SK-N-SH (cell line): Measurements from ENCODE around the gene AFF1. TPM values are rescaled to one million over a fixed set of nuclear protein-coding genes. Genes with fewer than 3 reads are reported as not detected.

Experiments
- CTCF ChIA-PET: fragments of 300-600, 350-600 bp; formaldehyde crosslinking; extraction: SDS; loops from one replicate; lab custom pipeline; 2021; lab: Yijun Ruan, JAX
- POLR2A ChIA-PET: fragments of 350-600 bp; sonication (Branson Sonifier 250); formaldehyde crosslinking; extraction: SDS; loops from one replicate; lab custom pipeline; 2020; ENCODE audit warnings: antibody characterized with exemption, inconsistent platforms; lab: Yijun Ruan, JAX
- DNase-seq: peaks from one replicate; pipeline ENCODE4 v3.0.0; 2012
- H2AFZ ChIP-seq: fragments of 200-600 bp; sonication (generic); 2 replicates; pipeline ENCODE4 v1.8.1; 2016; ENCODE audit warnings: antibody characterized with exemption, mild to moderate bottlenecking, low read depth
- H3F3A ChIP-seq: fragments of 200-600 bp; sonication (generic); replicated peaks from 2 replicates; pipeline ENCODE3; 2016; ENCODE audit warnings: antibody characterized with exemption, mild to moderate bottlenecking; ENCODE audit not compliant: insufficient read depth
- H3K27ac ChIP-seq, 2 experiments: fragments of 200-500 bp in 1 of 2; fragments of 200-600 bp in 1 of 2; sonication (Bioruptor generic) in 1 of 2; sonication (generic), shearing (Covaris generic) in 1 of 2; 2 replicates each; pipeline versions ENCODE4 v1.5.1 to v1.6.1; 2014 to 2016; ENCODE audit warnings: low read depth in 2 of 2, inconsistent platforms in 1 of 2, low read length in 1 of 2, mild to moderate bottlenecking in 1 of 2, mixed read lengths in 1 of 2
- H3K27me3 ChIP-seq: fragments of 200-600 bp; sonication (generic), shearing (Covaris generic); 2 replicates; pipeline ENCODE4 v1.6.1; 2016; ENCODE audit warnings: mixed run types; ENCODE audit not compliant: insufficient read depth
- H3K36me3 ChIP-seq, 2 experiments: fragments of 200-500 bp in 1 of 2; fragments of 200-600 bp in 1 of 2; sonication (Bioruptor generic) in 1 of 2; sonication (generic) in 1 of 2; replicated peaks in 1 of 2; 2 replicates each; pipeline versions ENCODE3 to v1.5.1; 2014 to 2016; ENCODE audit warnings: low read length in 1 of 2, mild to moderate bottlenecking in 1 of 2; ENCODE audit not compliant: insufficient read depth in 2 of 2, control insufficient read depth in 1 of 2
- H3K4me1 ChIP-seq, 2 experiments: fragments of 200-500 bp in 1 of 2; fragments of 200-600 bp in 1 of 2; sonication (Bioruptor generic) in 1 of 2; sonication (generic), shearing (Covaris generic) in 1 of 2; 2 replicates each; pipeline versions ENCODE4 v1.5.1 to v1.6.1; 2014 to 2016; ENCODE audit warnings: low read depth in 1 of 2, low read length in 1 of 2, mixed run types in 1 of 2; ENCODE audit not compliant: insufficient read depth in 2 of 2, control insufficient read depth in 1 of 2
- H3K4me2 ChIP-seq: fragments of 200-600 bp; sonication (generic), shearing (Covaris generic); 2 replicates; pipeline ENCODE4 v1.6.1; 2017; ENCODE audit warnings: mixed run types
- H3K4me3 ChIP-seq, 2 experiments: fragments of 200-500 bp in 1 of 2; fragments of 200-600 bp in 1 of 2; sonication (Bioruptor generic) in 1 of 2; sonication (generic), shearing (Covaris generic) in 1 of 2; 2 replicates each; pipeline versions ENCODE4 v1.5.1 to v1.8.1; 2014 to 2016; ENCODE audit warnings: low read depth in 2 of 2, inconsistent platforms in 1 of 2, low read length in 1 of 2, mild to moderate bottlenecking in 1 of 2, mixed read lengths in 1 of 2, moderate library complexity in 1 of 2
- H3K79me2 ChIP-seq: fragments of 200-600 bp; sonication (generic); 2 replicates; pipeline ENCODE4 v1.8.1; 2017; ENCODE audit warnings: mild to moderate bottlenecking; ENCODE audit not compliant: insufficient read depth
- H3K9ac ChIP-seq: fragments of 200-600 bp; sonication (generic); 2 replicates; pipeline ENCODE4 v1.6.1; 2017; ENCODE audit warnings: mixed run types
- H3K9me2 ChIP-seq: fragments of 200-600 bp; sonication (generic); 2 replicates; pipeline ENCODE4 v1.6.1; 2017; ENCODE audit warnings: mixed run types
- H3K9me3 ChIP-seq: fragments of 200-600 bp; sonication (generic); 2 replicates; pipeline ENCODE4 v1.6.1; 2017; ENCODE audit warnings: mixed run types, mild to moderate bottlenecking, moderate library complexity
- H4K20me1 ChIP-seq: fragments of 200-600 bp; sonication (generic); 2 replicates; pipeline ENCODE4 v1.6.1; 2017; ENCODE audit warnings: mild to moderate bottlenecking, mixed run types; ENCODE audit not compliant: insufficient read depth
- CTCF ChIP-seq: fragments of 200-600 bp; sonication (generic); IDR thresholded peaks from 2 replicates; pipeline ENCODE4 v1.6.1; 2017; ENCODE audit warnings: antibody characterized with exemption, mild to moderate bottlenecking, moderate library complexity
- FOSL2 ChIP-seq: IDR thresholded peaks from 2 replicates; pipeline ENCODE4 v1.4.0; 2012; ENCODE audit warnings: low read depth, mild to moderate bottlenecking, moderate library complexity, borderline replicate concordance
- FOXJ3 ChIP-seq: sonication (generic); formaldehyde crosslinking; IDR thresholded peaks from 2 replicates; pipeline ENCODE4 v1.5.1; 2020; ENCODE audit warnings: mild to moderate bottlenecking, missing genetic modification reagents
- FOXM1 ChIP-seq: IDR thresholded peaks from 2 replicates; pipeline ENCODE4 v1.4.0; 2012; ENCODE audit warnings: low read depth, mild to moderate bottlenecking
- JUND ChIP-seq: IDR thresholded peaks from 2 replicates; pipeline ENCODE4 v1.4.0; 2012
- MAX ChIP-seq: IDR thresholded peaks from 2 replicates; pipeline ENCODE4 v1.4.0; 2012; ENCODE audit warnings: low read depth
- MEF2A ChIP-seq: IDR thresholded peaks from 2 replicates; pipeline ENCODE4 v1.4.0; 2012; ENCODE audit warnings: low read depth, borderline replicate concordance
- PBX3 ChIP-seq: IDR thresholded peaks from 2 replicates; pipeline ENCODE4; 2012
- RCOR1 ChIP-seq: fragments of 150-350 bp; IDR thresholded peaks from 2 replicates; pipeline ENCODE4 v1.6.1; 2017; ENCODE audit warnings: antibody characterized with exemption, low read length
- RXRA ChIP-seq: IDR thresholded peaks from 2 replicates; pipeline ENCODE4 v1.4.0; 2012; ENCODE audit warnings: low read depth, mild to moderate bottlenecking, borderline replicate concordance
- SMC3 ChIP-seq: IDR thresholded peaks from 2 replicates; pipeline ENCODE4 v1.6.1; 2012; ENCODE audit warnings: low read depth, low read length, improper control_type of control experiment
- TCF12 ChIP-seq: IDR thresholded peaks from 2 replicates; pipeline ENCODE4 v1.4.0; 2012
- USF2 ChIP-seq: fragments of 150-350 bp; IDR thresholded peaks from 2 replicates; pipeline ENCODE4 v1.6.1; 2017; ENCODE audit warnings: antibody characterized with exemption, low read length, low read depth, borderline replicate concordance
- YY1 ChIP-seq: IDR thresholded peaks from 2 replicates; pipeline ENCODE4 v1.4.0; 2012; ENCODE audit warnings: low read depth, mild to moderate bottlenecking
- WGBS: methylation state at CpG from one replicate; pipeline ENCODE4 v1.1.6; 2017; ENCODE audit warnings: low lambda C conversion rate; 5-methylcytosine and 5-hydroxymethylcytosine counted together
- polyA plus RNA-seq, 3 experiments: library from polyadenylated mRNA; depleted of rRNA; stranded (reverse); fragments of >200 nt; gene quantifications; 2 replicates each; pipeline ENCODE4 v1.2.3, GENCODE V29; 2012

AFF1 gene
- polyA plus RNA-seq, 1 of the 3 experiments (the other 2 are of a cell fraction) = 2.7 TPM

- H2AFZ ChIP-seq = no peak overlapping the region
- H4K20me1 ChIP-seq = no peaks in the 10 kb centered on the region
- no peak overlapping the region for H3K4me3 ChIP-seq
- H3K36me3 ChIP-seq = peaks cover 0 to 4% of the 10 kb centered on the region in 2 experiments
- no CpG with 5 or more reads among the region's 1 CpG for WGBS
- no peaks in the 10 kb centered on the region for H3K9me2 ChIP-seq
- no peaks in the 10 kb centered on the region for H3K4me1 ChIP-seq
- H3K79me2 ChIP-seq = no peaks in the 10 kb centered on the region
- CTCF ChIA-PET = no interaction called here
- no peak overlapping the region for H3K27ac ChIP-seq
- no peak overlapping the region for H3K4me2 ChIP-seq
- no peak overlapping the region for H3K9ac ChIP-seq
- no peaks in the 10 kb centered on the region for H3F3A ChIP-seq
- no peak for DNase-seq
- POLR2A ChIA-PET = no interaction called here
- H3K9me3 ChIP-seq = no peaks in the 10 kb centered on the region
- no peaks in the 10 kb centered on the region for H3K27me3 ChIP-seq
- no peak for TF ChIP-seq YY1
- TF ChIP-seq MEF2A = no peak
- TF ChIP-seq FOSL2 = no peak
- TF ChIP-seq TCF12 = no peak
- TF ChIP-seq MAX = no peak
Measured at GRCh38 chr4:87179751-87180150, 244.9 kb downstream of the AFF1 start.

- DNase-seq = no peak
- no peak overlapping the region for H3K9ac ChIP-seq
- ChIA-PET POLR2A (no interaction called here), CTCF (no interaction called here)
- no peaks in the 10 kb centered on the region for H3K9me3 ChIP-seq
- H2AFZ ChIP-seq = no peak overlapping the region
- WGBS = 100% methylated on average over 2 of the region's 2 CpGs
- no peak overlapping the region for H3K4me2 ChIP-seq
- no peak overlapping the region for H3K27ac ChIP-seq
- TF ChIP-seq SMC3 (no peak), USF2 (no peak), YY1 (no peak), JUND (no peak), PBX3 (no peak), CTCF (no peak), RXRA (no peak), TCF12 (no peak), MEF2A (no peak), FOXM1 (no peak), RCOR1 (no peak), FOXJ3 (CRISPR knock-in tag) (no peak)
- TF ChIP-seq, all 33 proteins: peak for 0
- Histone ChIP-seq H4K20me1 (no peaks in the 10 kb centered on the region), H3K36me3 (no peaks in the 10 kb centered on the region), H3K9me2 (no peaks in the 10 kb centered on the region), H3K4me3 (no peak overlapping the region), H3K4me1 (no peaks in the 10 kb centered on the region), H3K79me2 (no peaks in the 10 kb centered on the region), H3F3A (no peaks in the 10 kb centered on the region), H3K27me3 (no peaks in the 10 kb centered on the region)
Measured at GRCh38 chr4:87180767-87181166, 246.0 kb downstream of the AFF1 start.
